ENCODE results near the gene SERGEF.

DNA sequence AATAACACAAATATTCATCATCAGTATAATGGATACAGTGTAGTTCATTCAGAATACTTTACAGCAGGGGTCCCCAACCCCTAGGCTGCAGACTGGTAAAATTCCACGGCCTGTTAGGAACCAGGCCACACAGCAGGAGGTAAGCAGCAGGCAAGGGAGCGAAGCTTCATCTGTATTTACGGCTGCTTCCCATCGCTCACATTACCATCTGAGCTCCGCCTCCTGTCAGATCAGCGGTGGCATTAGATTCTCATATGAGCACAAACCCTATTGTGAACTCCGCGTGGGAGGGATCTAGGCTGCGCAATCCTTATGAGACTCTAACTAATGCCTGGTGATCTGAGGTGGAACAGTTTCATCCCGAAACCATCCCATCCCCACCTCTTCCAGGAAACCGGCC lies 125.1 kb downstream of the SERGEF start:
- TF ChIP-seq, protein P1, sequence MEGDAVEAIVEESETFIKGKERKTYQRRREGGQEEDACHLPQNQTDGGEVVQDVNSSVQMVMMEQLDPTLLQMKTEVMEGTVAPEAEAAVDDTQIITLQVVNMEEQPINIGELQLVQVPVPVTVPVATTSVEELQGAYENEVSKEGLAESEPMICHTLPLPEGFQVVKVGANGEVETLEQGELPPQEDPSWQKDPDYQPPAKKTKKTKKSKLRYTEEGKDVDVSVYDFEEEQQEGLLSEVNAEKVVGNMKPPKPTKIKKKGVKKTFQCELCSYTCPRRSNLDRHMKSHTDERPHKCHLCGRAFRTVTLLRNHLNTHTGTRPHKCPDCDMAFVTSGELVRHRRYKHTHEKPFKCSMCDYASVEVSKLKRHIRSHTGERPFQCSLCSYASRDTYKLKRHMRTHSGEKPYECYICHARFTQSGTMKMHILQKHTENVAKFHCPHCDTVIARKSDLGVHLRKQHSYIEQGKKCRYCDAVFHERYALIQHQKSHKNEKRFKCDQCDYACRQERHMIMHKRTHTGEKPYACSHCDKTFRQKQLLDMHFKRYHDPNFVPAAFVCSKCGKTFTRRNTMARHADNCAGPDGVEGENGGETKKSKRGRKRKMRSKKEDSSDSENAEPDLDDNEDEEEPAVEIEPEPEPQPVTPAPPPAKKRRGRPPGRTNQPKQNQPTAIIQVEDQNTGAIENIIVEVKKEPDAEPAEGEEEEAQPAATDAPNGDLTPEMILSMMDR (IDR thresholded peaks at IDR 0.05), result no peak
- TF ChIP-seq POLR2A (IDR thresholded peaks at IDR 0.05), result no peak
